Rectal smooth muscle tissue (tissue), 1 donor: ENCODE results near the gene ZNF284.

Experiments used
- H3K27ac ChIP-seq: one replicate; pipeline ENCODE4 v1.7.0; 2013; ENCODE audit warnings: low read depth, low read length, inconsistent platforms
- H3K27me3 ChIP-seq: one replicate; pipeline ENCODE4 v1.7.0; 2013; ENCODE audit warnings: low read length; ENCODE audit not compliant: control insufficient read depth, insufficient read depth
- H3K36me3 ChIP-seq: one replicate; pipeline ENCODE4 v1.7.0; 2013; ENCODE audit warnings: low read length; ENCODE audit not compliant: control insufficient read depth, insufficient read depth
- H3K4me1 ChIP-seq: one replicate; pipeline ENCODE4 v1.7.0; 2013; ENCODE audit warnings: low read length; ENCODE audit not compliant: control insufficient read depth, insufficient read depth
- H3K4me3 ChIP-seq: one replicate; pipeline ENCODE4 v1.7.0; 2013; ENCODE audit warnings: low read length
- H3K9ac ChIP-seq: one replicate; pipeline ENCODE4 v1.7.0; 2013; ENCODE audit warnings: low read length

ZNF284 gene

GRCh38 chr19:44066305-44066704 lies 5.7 kb upstream of the ZNF284 start:
- H3K27ac ChIP-seq: no peak overlapping the region
- no peaks in the 10 kb centered on the region for H3K27me3 ChIP-seq
- H3K4me3 ChIP-seq: peak overlapping the region; percentile 3
- no peak overlapping the region for H3K9ac ChIP-seq
- H3K36me3 ChIP-seq: peaks cover 40% of the 10 kb centered on the region
- no peaks in the 10 kb centered on the region for H3K4me1 ChIP-seq

- H3K27me3 ChIP-seq: no peaks in the 10 kb centered on the region
- H3K36me3 ChIP-seq: peaks cover 17% of the 10 kb centered on the region
- peaks cover 3% of the 10 kb centered on the region for H3K4me1 ChIP-seq
- H3K27ac ChIP-seq: no peak overlapping the region
- no peak overlapping the region for H3K9ac ChIP-seq
- H3K4me3 ChIP-seq: no peak overlapping the region
Observed at GRCh38 chr19:44069415-44069814, 2.5 kb upstream of the ZNF284 start.

GRCh38 chr19:44072543-44073401 lies 813 bp downstream of the ZNF284 start:
- Histone ChIP-seq H3K4me1 (peaks cover 3% of the 10 kb centered on the region), H3K9ac (peak overlapping the region; percentile 36), H3K4me3 (peak overlapping the region; percentile 92), H3K27me3 (no peaks in the 10 kb centered on the region), H3K27ac (no peak overlapping the region), H3K36me3 (no peaks in the 10 kb centered on the region)

- Histone ChIP-seq H3K9ac (no peak overlapping the region), H3K27me3 (no peaks in the 10 kb centered on the region), H3K27ac (no peak overlapping the region), H3K4me1 (peaks cover 3% of the 10 kb centered on the region), H3K36me3 (no peaks in the 10 kb centered on the region), H3K4me3 (no peak overlapping the region)
Observed at GRCh38 chr19:44076325-44076724, 4.4 kb downstream of the ZNF284 start.

- H3K36me3 ChIP-seq: peaks cover 2% of the 10 kb centered on the region
- no peaks in the 10 kb centered on the region for H3K27me3 ChIP-seq
- no peak overlapping the region for H3K4me3 ChIP-seq
- no peaks in the 10 kb centered on the region for H3K4me1 ChIP-seq
- no peak overlapping the region for H3K9ac ChIP-seq
- H3K27ac ChIP-seq: no peak overlapping the region
Observed at GRCh38 chr19:44092108-44092507, 20.1 kb downstream of the ZNF284 start.

GRCh38 chr19:44093931-44094765 lies 22.2 kb downstream of the ZNF284 start, which contains the start of gene ZNF224:
Gene ZNF224 (plus strand): TSS chr19:44094361. CDS start chr19:44097874, 3,513 bp downstream.
- Histone ChIP-seq H3K4me1 (no peaks in the 10 kb centered on the region), H3K4me3 (peak within 1 kb of the TSS; percentile 85), H3K27me3 (no peaks in the 10 kb centered on the region), H3K27ac (peak within 1 kb of the TSS; percentile 58), H3K36me3 (peaks cover 10% of the 10 kb centered on the region), H3K9ac (peak within 1 kb of the TSS; percentile 64)

- Histone ChIP-seq H3K4me1 (peaks cover 2% of the 10 kb centered on the region), H3K27me3 (no peaks in the 10 kb centered on the region), H3K36me3 (peaks cover 30% of the 10 kb centered on the region), H3K27ac (no peak overlapping the region), H3K9ac (no peak overlapping the region), H3K4me3 (no peak overlapping the region)
Observed at GRCh38 chr19:44107751-44108150, 35.8 kb downstream of the ZNF284 start.

GRCh38 chr19:44109458-44109857 lies 37.5 kb downstream of the ZNF284 start:
- H3K27ac ChIP-seq: no peak overlapping the region
- H3K4me1 ChIP-seq: peaks cover 2% of the 10 kb centered on the region
- no peak overlapping the region for H3K9ac ChIP-seq
- no peaks in the 10 kb centered on the region for H3K27me3 ChIP-seq
- H3K36me3 ChIP-seq: peaks cover 19% of the 10 kb centered on the region
- no peak overlapping the region for H3K4me3 ChIP-seq

GRCh38 chr19:44111910-44112463 lies 40.0 kb downstream of the ZNF284 start:
- Histone ChIP-seq H3K27me3 (no peaks in the 10 kb centered on the region), H3K9ac (no peak overlapping the region), H3K36me3 (peaks cover 5% of the 10 kb centered on the region), H3K4me3 (peak overlapping the region; percentile 91), H3K27ac (no peak overlapping the region), H3K4me1 (peaks cover 2% of the 10 kb centered on the region)

- no peak overlapping the region for H3K9ac ChIP-seq
Observed at GRCh38 chr19:44112802-44113137, 40.8 kb downstream of the ZNF284 start.

GRCh38 chr19:44113138-44113783 lies 41.3 kb downstream of the ZNF284 start, which contains the start of gene ZNF225:
Gene ZNF225 (plus strand): TSS chr19:44113399. CDS start chr19:44115828, 2,429 bp downstream.
- Histone ChIP-seq H3K36me3 (peaks cover 8% of the 10 kb centered on the region), H3K27ac (peak within 1 kb of the TSS; percentile 28), H3K4me3 (peak within 1 kb of the TSS; percentile 91), H3K9ac (peak within 1 kb of the TSS; percentile 3), H3K4me1 (peaks cover 2% of the 10 kb centered on the region), H3K27me3 (no peaks in the 10 kb centered on the region)

More at GRCh38 chr19:44112802-44113137, 40.8 kb downstream of the ZNF284 start:
- H3K4me3 ChIP-seq: peak overlapping the region; percentile 91
- no peaks in the 10 kb centered on the region for H3K27me3 ChIP-seq
- H3K27ac ChIP-seq: no peak overlapping the region
- H3K36me3 ChIP-seq: peaks cover 5% of the 10 kb centered on the region
- peaks cover 2% of the 10 kb centered on the region for H3K4me1 ChIP-seq
